C4-2B (cell line): ENCODE results near the gene SH3RF2.

Source experiments
- CTCF ChIP-seq: fragments of 450-650 bp; conservative IDR thresholded peaks from 2 replicates; pipeline ENCODE4 v1.5.1; 2017; ENCODE audit warnings: mild to moderate bottlenecking
- ZFX ChIP-seq: fragments of 450-650 bp; IDR thresholded peaks from 2 replicates; pipeline ENCODE4 v1.6.1; 2017

- TF ChIP-seq CTCF, result no peak
- TF ChIP-seq ZFX, result no peak
Measured at GRCh38 chr5:145925353-145925752, 11.0 kb upstream of the SH3RF2 start.
